Measurements from ENCODE around the gene BCL6B. TPM values are rescaled to one million over a fixed set of nuclear protein-coding genes. Genes with fewer than 3 reads are reported as not detected.

Gene BCL6B
- total RNA-seq, 1 donor from 2014 or later = not detected

DNA sequence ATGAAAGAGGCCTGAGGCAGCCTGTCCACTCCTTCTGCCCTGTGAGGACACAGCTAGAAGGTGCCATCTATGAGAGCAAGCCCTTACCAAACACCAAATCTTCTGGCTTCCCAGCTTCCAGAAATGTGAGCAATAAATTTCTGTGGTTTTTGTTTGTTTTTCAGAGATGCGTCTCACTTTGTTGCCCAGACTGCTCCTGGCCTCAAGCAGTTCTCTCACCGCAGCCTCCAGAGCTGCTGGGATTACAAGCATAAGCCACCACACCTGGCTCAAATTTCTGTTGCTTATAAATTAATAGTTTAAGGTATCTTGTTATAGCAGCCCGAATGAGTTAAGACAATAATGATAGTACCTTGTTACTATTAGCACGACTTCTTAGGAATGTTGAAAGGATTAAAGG lies 33.5 kb downstream of the BCL6B start:
- H3K4me3 ChIP-seq (ENCODE audit: low read depth, low read length) = no peak overlapping the region
- H3K27me3 ChIP-seq (ENCODE audit: control insufficient read depth, insufficient read depth, low read length) = no peaks in the 10 kb centered on the region
- FAIRE-seq = no peak
- TF ChIP-seq, protein P1, sequence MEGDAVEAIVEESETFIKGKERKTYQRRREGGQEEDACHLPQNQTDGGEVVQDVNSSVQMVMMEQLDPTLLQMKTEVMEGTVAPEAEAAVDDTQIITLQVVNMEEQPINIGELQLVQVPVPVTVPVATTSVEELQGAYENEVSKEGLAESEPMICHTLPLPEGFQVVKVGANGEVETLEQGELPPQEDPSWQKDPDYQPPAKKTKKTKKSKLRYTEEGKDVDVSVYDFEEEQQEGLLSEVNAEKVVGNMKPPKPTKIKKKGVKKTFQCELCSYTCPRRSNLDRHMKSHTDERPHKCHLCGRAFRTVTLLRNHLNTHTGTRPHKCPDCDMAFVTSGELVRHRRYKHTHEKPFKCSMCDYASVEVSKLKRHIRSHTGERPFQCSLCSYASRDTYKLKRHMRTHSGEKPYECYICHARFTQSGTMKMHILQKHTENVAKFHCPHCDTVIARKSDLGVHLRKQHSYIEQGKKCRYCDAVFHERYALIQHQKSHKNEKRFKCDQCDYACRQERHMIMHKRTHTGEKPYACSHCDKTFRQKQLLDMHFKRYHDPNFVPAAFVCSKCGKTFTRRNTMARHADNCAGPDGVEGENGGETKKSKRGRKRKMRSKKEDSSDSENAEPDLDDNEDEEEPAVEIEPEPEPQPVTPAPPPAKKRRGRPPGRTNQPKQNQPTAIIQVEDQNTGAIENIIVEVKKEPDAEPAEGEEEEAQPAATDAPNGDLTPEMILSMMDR (IDR thresholded peaks at IDR 0.05; ENCODE audit: insufficient read depth, low read length, severe bottlenecking) = no peak
- peak; percentile 48 for DNase-seq (ENCODE audit: low read depth)
- H3K36me3 ChIP-seq (ENCODE audit: control insufficient read depth, insufficient read depth, low read length) = no peaks in the 10 kb centered on the region

DNA sequence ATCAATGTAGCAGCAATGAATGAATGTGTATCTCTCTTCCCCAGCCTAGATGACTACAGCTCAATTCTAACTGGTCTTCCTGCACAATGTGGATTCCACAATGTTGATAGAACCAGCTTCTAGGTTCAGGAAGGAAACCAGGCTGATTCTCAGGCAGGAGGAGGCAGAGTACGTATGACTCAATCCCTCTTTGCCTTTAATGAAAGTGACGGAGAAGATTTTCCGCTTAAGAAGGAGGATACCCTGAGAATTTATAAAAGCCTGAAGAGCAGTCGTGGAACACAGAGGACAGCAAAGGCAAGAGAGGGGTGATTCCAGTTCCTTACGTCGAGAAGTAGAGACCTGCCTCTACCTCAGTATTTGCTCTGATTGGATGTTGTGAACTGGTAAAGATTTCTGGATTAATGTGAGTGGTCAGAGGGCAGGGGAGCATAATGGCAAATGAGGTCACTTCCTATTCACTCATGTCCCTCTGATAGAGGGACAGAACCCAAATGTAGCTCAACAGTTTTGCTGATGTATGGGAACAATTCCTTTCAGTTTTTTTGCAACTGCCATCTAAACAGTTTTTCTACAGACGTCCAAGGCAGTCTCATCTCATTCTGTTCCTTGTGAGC lies 36.1 kb downstream of the BCL6B start:
- TF ChIP-seq, protein P1 (IDR thresholded peaks at IDR 0.05; ENCODE audit: insufficient read depth, low read length, severe bottlenecking) = no peak
- Histone ChIP-seq H3K27me3 (ENCODE audit: control insufficient read depth, insufficient read depth, low read length) (no peaks in the 10 kb centered on the region), H3K36me3 (ENCODE audit: control insufficient read depth, insufficient read depth, low read length) (no peaks in the 10 kb centered on the region), H3K4me3 (ENCODE audit: low read depth, low read length) (no peak overlapping the region)
- FAIRE-seq (no peak), DNase-seq (ENCODE audit: low read depth) (peak; percentile 79)

DNA sequence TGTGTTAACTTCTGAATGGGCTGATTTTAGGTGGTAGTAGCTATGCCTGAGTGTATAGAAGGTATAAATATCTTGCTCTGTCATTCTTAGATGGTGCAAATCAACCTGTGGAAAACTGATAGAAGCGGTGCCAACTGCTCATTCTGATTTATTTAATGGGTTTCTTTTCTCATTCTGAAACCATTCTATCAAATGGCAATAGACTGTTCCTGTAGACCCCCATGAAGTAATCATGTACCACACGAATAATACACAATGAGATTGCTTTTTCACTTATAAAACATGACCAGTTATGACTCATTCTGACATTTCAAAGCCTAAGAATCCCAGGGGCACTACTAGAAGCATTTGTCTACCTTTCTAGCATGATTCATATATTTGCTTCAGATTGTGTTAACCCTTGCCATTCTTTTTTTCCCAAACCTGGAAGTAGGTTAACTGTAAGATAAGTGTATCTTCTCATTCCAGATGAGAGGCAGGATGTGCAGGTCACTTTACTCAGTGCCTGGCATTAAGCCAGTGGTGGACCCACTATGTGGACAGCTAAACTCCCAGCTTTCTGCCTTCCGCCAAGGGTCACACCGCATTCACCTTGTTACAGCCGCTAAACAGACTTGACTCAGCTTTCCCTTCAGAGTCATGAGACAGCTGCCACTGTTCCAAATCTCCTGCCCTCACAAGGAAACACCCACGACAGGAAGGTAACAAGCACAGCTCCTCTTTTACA lies 37.5 kb downstream of the BCL6B start:
- H3K4me3 ChIP-seq (ENCODE audit: low read depth, low read length) = no peak overlapping the region
- TF ChIP-seq, protein P1 (IDR thresholded peaks at IDR 0.05; ENCODE audit: insufficient read depth, low read length, severe bottlenecking) = no peak
- peak; percentile 82 for FAIRE-seq
- H3K27me3 ChIP-seq (ENCODE audit: control insufficient read depth, insufficient read depth, low read length) = no peaks in the 10 kb centered on the region
- peak; percentile 97 for DNase-seq (ENCODE audit: low read depth)
- no peaks in the 10 kb centered on the region for H3K36me3 ChIP-seq (ENCODE audit: control insufficient read depth, insufficient read depth, low read length)

DNA sequence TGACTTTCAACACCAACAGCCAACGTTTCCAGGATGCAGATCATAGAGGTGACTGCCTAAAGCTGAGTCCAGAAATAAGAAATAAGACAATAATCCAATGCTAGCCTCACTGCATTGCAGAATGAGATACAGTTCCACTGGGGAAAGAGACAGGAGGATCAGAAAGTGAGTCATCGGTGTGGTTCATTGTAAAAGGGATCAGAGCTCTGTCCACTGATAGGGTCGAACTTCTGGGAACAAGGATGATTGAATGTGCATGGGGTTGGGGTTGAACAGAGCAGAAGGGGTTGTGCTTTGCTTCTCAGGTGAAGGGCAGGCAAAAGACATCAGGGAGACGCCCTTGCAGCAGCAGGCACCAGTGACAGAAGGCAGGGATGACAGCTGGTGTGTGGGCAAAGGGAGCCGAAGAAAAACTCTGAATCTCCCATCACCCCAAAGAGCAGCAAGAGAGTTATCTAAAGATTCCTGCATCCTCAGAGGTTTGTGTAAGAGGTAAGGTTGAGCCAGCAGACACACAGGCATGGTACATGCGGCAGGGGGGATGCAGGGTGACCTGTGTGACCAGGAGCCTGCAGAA lies 40.8 kb downstream of the BCL6B start:
- Histone ChIP-seq H3K27me3 (ENCODE audit: control insufficient read depth, insufficient read depth, low read length) (no peaks in the 10 kb centered on the region), H3K4me3 (ENCODE audit: low read depth, low read length) (no peak overlapping the region), H3K36me3 (ENCODE audit: control insufficient read depth, insufficient read depth, low read length) (no peaks in the 10 kb centered on the region)
- peak; percentile 23 for FAIRE-seq
- TF ChIP-seq, protein P1 (IDR thresholded peaks at IDR 0.05; ENCODE audit: insufficient read depth, low read length, severe bottlenecking) = no peak
- no peak for DNase-seq (ENCODE audit: low read depth)

DNA sequence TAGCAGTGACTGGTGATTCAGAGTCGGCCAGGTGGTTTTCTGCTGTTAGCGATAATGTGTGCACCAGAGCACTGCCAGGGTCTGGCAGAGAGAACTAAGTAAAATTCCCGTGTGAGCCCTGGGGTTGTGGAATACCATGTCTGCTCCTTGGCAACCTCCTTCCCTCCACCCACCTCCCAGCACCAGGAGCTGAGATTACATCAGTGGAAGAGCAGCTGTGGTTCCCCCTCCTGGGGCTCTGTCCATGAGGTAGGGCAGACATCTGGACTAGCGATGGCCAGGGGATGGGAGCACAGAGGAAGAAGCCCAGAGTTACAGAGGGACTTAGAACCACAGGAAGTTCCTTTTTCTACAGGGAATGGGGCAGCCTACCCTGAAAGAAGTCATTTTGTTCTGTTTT lies 41.4 kb downstream of the BCL6B start:
- DNase-seq (ENCODE audit: low read depth) (no peak), FAIRE-seq (no peak)
- H3K36me3 ChIP-seq (ENCODE audit: control insufficient read depth, insufficient read depth, low read length) = no peaks in the 10 kb centered on the region
- H3K4me3 ChIP-seq (ENCODE audit: low read depth, low read length) = no peak overlapping the region
- H3K27me3 ChIP-seq (ENCODE audit: control insufficient read depth, insufficient read depth, low read length) = no peaks in the 10 kb centered on the region
- TF ChIP-seq, protein P1 (IDR thresholded peaks at IDR 0.05; ENCODE audit: insufficient read depth, low read length, severe bottlenecking) = no peak

Data from bronchial epithelial cell (primary cell).